Midbrain (tissue), 1 donor: Measurements from ENCODE around the gene MYO5B.
"Not testable (repeated sequence)": the region's sequence is repeated elsewhere in the genome, so short reads cannot be mapped to it uniquely, and the experiment has no call there.

Experiments
- DNase-seq: peaks from one replicate; lab custom pipeline; 2025; lab: John Stamatoyannopoulos, UW

The MYO5B gene

DNA sequence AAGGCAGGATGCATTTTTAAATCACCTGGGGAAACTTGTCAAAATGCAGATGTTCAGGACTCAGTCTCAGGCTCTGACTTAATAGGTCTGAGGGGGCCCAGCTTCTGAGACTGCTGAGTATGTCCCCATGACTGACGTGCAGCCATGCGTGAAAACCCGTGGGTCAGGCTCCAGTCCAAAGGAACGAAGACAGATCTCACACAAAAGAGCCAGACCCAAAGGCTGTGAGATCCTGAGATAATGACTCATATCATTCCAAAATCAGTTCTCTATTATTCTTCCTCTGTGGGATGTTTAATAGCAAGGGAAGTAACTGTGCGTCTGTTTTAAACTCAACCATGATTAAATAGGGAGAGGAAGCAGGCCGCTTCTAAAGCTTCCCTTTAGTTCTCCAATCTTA, 274.2 kb downstream of the MYO5B start:
- DNase-seq: no peak

DNA sequence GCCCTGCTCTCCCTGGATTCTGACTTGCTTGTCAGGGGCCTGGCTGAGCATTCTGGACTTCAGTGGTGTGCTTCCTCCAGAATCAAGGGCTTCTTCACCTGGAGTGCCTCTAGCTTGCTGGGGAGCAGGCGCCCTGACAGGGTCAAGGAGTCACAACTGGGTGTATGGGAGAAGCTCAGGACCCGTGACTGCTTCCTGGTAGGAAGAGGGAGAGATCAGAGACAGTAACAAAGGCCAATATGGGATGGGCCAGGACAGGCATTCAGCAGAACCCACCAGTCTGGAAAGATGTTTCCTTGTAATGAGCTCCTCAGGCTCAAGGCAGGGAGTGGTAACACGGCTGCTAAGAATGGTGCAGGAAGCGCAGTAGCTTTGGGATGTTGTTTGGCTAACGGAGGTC, 277.2 kb downstream of the MYO5B start:
- DNase-seq: no peak

DNA sequence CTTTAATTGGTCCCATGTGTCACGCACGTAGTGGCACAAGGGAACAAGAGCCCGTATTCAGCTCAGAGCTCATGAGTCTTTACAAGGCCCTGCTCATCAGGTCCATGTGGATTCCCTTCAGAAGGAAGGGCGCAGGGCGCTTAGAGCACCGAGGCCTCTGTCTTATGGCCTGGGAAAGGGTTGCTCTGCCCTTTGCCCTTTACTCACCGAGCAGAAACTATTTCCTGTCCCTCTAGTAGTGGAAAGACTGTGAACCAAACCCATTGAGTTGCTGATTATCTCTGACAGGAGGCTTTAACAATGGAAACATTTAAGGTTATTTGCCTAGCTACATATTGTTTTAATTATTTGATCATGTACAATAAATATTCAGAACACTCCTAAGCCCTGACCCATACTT, 279.6 kb downstream of the MYO5B start:
- DNase-seq: no peak

DNA sequence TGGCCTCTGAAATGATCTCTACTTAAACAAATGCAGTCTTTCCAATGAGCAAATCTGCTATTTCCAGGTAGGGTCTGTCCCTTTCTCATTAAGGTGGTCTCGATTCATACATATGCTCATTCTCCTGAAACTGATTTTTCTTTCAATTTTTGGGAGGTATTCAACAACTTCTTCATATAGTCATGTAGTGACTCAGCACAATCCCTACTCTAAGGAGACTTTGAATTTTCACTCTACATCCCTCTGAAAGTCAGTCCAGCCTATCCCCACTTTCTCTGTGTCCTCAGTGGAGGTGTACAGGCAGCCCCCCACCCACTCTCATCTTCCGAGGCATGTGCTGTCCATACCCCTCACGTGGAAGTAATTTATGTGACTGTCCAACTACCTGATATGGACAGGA, 281.7 kb downstream of the MYO5B start:
- DNase-seq: no peak

DNA sequence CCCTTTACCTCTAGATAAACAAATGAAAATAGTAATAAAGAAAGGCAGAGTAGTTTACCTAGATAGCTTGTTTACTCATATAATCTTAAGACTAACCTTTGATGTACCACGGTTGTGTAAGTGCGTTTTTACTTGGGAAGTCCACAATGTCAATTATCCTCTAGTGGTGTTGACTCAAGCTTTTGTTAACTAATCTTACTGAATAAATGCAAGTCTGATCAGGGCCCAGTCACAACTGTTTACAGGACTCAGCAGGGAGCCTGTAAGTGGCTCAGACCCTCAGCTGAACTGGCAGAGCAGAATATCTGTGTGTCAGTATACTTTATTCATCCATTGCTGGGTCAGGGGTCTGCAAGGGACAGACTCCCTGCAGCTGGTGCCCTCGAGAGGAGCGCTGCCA, 283.5 kb downstream of the MYO5B start:
- DNase-seq: no peak

DNA sequence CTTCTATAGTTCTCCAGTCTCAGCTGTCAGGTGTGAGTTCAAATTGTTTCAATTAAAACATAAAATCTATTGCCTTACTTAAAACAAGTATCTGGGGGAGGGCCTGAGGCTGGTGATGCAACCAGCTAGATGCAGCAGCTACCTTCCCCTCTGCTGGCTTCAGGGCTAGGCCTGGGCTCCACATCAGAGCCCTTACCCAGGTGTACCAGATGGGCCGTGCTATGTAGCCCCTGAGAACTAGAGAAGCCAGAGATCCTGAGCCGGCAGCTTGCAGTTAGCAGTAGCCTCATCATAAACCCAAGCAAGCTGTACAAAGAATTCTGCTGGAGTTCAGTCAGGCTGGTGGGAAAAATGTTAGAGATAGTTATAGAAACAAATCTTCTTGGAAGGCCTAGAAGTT, 284.0 kb downstream of the MYO5B start:
- DNase-seq: no peak

DNA sequence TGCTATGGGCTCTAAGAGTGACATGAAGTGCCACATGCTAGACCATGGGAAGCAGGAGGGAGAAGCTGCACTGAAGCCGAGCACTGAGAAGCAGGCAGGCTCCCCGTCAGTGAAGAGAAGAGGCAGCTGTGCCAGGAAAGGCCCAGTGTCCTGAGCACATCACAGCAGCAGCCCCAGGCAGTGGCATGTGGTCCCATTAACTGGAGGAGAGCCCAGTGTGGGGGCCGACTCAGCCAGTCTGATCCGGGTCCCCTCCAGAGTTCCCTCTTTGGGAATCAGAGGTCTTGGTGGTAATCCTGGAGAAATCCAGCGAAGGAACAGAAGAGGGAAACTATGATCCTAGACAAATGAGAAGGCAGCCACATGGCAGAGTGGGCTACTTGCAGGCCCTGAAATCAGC, 284.9 kb downstream of the MYO5B start:
- no peak for DNase-seq

DNA sequence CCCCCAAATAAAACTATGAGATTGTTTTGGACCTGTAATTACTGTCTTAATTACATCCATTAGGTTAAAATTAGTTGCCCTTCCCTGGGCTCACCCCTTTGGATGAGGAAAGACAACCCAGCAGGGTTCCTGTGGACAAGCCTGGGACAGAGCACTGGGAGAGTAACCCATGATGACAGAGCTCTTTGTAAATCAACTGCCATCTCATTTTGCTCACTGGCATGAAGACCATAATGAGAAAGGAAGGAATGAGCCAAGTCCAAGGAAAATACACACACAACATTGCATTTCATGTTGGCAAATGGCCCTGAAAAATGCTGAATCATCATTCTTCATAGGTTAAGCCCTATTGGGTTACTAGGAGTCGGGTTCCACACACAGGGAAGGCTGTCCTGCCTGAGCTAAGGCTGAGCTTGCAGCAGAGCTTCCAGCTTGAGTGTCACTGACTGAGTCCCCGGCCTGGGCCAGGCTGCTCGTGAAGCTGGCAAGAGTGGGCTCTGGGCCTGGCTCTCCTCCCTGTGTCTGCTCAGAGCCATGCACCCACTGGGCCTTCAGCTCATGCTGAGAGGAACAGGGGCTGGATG, 287.5 kb downstream of the MYO5B start:
- no peak for DNase-seq

DNA sequence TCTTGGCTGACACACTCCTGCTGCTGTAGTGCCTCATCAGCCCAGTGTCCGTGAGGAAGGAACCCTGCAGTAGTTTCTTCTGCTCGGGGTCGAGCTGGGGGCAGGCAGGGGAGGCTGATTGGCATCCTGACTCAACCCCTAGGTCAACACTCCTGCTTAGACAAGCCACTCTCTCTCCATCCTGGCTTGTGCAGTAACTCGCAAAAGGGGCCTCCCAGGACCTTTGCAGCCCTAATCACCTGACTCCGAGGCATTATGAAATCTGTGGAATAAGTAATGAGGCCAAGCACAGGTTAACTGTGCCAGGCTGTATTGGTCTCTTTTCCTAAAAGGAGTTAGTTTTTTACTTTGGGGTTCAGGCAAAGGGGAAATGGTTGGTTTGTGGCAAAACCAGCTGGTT, 289.2 kb downstream of the MYO5B start:
- DNase-seq: no peak

DNA sequence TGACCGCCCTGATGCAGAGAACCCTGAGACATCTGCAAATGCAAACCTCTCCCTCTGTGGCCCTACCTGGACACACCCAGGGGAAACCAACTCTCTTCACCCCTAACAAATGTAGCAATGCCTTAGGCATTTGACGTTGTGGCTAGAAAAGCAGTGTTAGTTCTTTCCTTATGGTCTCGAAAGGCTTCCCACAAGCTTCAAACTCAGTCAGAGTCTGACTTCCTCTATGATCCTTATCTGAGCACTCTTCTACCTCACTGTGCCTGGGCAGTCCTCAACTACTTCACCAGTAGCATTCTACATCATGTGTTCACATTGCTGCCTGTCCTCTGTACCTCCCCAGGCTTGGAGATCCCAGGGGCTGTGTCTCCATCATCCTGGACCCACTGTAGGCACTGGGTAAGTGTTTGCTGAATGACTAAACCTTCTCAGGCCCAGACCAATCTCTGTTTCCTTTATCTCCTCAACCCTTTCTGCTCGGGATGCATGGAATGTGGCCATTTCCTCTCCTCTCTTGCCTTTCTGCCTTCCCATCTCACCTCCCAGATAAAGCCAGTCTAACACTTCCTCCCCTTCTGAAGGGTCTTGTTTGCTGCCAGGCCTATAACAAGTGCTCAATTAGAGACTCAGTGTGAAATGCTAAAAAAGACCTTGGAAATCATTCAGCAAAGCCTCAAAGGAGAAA, 289.9 kb downstream of the MYO5B start:
- DNase-seq: no peak

DNA sequence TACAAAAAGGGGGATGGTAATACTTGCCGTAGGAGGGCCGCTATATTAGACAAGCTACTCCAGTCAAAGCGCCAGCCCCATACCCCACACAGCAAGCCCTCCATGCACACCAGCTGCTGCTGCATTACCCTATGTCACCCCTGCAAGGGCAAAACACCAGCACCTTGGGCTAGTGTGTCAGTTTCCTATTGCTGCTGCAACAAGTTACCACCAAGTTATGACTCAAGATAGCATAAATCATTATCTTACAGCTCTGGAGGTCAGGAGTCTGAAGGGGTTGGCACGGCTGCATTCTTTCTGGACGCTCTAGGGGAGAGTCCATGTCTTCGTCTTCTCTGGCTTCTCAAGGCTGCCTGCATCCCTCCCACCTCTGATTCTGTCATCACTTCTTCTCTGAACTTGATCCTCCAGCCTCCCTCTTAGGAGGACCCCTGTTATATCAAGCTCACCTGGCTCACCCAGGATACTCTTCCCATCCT, 293.0 kb downstream of the MYO5B start:
- no peak for DNase-seq

DNA sequence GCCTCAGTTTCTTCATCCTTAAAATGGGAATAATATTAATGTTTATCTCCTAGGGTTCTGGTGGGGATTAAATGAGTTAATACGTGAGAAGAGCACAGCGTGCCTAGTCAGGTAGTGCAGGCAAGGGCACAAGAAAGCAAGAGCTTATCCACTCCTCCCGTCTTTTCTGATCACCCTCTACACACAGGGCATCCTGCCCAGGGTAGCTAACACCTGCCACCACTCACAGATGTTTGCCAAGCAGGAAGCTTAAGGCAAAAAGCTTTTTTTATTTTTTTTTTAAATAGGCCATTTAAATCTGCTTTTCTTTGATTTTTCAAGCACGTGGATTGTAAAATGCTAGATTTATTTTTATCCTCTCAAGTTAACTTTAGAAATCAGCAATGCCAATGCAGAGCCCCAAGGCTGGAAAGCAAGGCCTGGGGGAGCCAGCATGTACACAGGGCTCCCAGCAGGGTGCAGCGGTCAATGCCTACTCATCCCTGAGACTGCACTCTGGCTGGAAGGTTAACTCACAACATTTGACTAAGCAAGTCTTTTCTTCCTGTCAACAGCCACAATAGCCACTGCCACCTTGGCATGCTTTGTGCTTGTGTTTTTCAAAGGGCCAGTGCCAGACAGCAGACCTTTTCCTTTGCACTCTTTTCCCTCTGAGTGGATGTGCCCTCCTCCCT, 295.2 kb downstream of the MYO5B start:
- no peak for DNase-seq

DNA sequence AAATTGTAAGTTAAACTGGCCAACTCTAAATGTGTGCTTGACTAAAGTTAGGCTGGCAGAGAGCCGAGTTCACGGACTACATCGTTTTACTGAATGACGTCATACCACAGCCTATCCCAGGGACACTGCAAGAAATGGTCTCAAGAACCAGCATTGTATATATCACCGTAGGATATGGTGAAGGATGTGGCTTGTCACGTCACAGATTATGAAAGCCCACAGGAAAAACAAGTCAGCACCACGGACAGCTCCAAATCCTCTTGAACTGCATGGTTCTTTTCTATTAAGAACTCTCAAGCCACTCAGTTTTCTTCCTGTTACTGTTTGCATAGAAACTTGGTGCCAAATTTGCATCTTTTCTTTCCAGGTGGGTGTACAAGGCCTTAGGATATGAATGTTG, 296.5 kb downstream of the MYO5B start:
- peak; percentile 51 for DNase-seq

DNA sequence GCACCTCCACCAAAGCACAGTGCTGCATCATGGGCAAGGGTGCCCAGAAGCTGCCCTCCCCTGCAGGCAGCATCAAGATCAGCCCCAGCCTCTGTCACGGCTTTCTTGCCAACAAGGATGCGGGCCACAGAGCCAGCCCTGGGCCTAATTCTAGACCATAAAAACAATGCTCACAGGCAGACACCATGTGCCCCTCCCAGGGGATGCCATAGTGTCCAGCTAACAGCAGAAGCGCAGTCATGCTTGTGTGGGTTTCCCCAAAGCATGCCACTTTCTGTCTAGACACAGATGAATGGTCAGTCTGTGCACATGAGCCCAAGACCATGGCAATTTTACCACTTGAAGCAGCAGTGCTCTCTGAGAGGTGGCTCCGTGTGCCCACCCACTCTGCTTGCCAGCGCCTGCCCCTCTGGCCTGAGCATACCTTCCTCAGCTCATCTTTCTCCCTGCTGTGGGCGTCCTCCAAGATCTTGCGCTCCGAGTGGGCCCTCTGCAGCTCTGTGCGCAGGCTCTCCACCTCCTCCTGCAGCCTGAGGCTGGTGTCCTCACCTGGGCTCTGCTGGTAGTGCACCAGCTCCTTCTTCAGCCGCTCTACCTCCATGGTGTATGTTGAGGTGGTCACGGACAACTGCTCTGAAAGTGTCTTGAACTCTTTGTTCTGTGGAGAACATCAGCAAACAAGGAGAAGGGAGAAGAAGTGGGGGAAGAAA, 300.3 kb downstream of the MYO5B start:
- no peak for DNase-seq

DNA sequence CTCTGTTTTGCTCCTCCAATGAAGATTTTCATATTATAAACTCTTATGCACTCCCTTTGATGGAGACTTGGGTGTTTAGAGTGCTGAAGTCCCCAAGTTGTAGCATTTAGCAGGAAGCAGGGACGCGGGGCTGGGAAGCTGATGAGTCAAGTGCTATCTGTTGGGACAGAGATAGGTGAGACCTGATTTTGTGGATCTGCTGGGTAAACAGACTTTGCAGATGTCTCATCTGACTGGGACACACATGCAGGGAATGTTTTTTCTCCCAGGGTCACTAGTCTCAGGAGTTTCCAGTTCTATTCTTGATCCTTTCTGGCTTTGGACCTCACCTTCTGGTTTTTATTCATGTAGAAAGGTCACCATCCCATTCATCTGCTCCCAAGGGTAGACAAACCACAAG, 301.9 kb downstream of the MYO5B start:
- DNase-seq: no peak

DNA sequence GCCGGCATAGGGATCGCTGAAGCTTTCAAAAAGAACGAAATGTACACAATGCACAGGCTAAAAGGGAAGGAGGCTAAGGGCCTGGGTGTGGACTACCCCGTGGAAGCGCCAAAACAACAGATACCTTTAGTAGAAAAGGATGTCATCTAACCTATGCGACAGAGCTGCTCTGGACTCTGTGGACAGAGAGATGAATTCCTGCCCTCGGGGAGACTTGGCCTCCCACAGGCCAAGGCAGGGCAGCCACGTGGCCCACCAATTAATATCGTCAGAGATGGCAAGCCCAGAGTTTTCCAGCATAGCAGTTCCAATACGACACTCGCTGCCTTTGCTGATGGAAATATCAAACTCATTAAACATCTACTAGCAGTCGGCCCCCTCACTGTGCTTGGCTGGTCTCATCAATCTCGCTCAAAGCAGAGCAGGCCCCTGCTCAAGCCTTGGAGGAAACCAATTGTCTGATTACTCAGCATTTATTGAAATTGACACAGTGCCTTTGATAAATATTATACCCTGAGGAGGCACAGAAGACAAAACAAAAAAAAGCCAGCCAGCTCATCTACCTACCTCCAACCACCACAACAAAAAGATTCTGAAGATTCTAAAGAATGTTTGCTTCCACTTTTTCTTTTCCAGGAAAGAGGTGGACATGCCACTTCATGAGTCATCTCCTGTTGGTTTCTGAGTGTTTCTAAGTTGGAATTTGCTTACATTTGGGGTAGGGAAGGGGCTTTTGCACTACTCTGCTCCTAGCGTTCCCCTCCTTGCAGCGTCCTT, 302.6 kb downstream of the MYO5B start:
- no peak for DNase-seq

DNA sequence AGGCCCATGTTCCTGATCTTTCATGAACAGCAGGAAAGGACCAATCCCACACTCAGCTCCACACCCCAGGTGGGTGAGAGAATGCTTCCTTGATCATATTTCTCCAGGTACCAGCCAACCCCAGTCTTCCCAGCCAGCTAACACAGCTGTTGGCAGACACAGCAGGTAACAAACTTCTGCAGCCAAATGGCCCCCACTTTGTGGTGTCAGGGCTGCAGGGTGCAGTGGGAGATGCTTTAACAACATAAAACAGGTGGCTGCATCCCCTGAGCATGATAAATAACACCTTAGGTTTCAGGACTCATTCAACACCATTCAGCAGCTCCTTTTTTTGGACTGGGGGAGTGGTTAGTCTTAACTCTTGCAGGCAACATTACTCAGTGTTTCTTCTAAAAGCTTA, 304.9 kb downstream of the MYO5B start:
- no peak for DNase-seq

DNA sequence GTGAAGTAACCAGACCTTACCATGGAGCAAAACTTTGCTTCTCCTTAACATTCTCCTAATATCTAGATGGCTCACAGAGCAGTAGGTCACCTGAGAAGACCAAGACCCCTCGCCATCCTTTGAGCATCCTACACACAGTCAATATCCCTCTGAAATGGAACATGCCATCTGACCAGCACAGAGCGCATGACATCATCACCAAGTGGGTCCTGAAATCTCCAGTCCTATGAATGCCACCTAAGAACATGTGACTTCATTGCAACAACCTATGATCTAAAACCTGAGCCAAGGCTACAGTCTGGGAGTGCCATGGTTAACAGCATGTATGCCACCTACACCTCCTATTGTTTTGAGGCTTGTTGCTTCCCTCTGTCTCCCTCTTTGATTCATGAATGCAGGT, 305.4 kb downstream of the MYO5B start:
- not testable (repeated sequence) for DNase-seq

DNA sequence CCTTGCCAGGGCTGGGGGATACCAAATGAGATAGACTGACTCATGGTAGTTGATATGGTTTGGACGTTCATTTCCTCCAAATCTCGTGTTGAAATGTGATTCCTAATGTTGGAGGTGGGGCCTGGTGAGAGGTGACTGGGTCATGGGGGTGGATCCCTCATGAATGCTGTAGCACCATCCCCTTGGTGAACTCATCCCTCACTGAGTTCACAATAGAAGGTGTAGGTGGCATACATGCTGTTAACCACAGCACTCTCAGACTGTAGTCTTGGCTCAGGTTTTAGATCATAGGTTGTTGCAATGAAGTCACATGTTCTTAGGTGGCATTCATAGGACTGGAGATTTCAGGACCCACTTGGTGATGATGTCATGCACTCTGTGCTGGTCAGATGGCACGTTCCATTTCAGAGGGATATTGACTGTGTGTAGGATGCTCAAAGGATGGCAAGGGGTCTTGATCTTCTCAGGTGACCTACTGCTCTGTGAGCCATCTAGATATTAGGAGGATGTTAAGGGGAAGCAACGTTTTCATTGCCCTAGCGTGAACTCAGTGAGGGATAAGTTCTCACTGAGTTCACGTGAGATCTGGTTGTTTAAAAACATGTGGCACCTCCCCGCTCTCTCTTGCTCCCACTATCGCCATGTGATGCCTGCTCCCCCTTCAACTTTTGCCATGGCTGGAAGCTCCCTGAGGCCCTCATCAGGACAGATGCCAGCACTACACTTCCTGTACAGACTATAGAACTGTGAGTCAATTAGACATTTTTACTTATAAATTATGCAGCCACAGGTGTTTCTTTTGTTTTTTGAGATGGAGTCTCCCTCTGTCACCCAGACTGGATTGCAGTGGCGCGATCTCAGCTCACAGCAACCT, 307.8 kb downstream of the MYO5B start:
- no peak for DNase-seq

DNA sequence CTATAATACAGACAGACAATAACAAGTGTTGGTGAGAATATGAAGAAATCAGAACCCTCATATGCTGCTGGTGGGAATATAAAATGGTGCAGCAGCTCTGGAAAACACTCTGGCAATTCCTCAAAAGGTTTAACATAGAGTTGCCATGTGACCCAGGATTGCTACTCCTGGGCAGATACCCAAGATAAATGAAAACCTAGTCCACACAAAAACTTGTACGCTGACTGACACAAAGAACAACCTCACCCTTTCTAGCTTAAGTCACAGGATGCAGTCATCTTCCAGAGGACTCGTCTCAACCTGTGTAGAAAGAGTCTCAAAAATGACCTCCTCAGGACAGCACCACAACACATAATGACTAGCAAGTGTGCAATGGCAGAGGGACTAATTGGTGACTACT, 310.0 kb downstream of the MYO5B start:
- DNase-seq: no peak

DNA sequence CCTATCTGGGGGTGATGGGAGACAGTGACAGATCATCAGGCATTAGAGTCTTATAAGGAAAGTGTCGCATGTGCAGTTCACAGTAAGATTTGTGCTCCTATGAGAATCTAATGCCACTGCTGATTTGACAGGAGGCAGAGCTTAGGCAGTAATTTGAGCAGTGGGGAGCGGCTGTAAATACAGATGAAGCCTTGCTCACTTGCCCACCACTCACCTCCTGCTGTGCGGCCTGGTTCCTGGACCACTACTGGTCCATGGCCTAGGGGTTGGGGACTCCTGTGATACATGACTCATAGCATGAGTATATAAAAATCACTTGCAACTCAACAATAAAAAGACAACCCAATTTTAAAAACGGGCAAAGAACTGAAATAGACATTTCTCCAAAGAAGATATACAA, 310.5 kb downstream of the MYO5B start:
- no peak for DNase-seq
